Activated T-cell treated with anti-CD3 and anti-CD28 coated beads, Interleukin-2, amount 50 U/mL, for 24 hours (primary cell): Measurements from ENCODE around the gene CLEC18C.
A peak's percentile ranks its signal among the peaks of the same experiment; 100 is the strongest.
"Not testable (repeated sequence)": the region's sequence is repeated elsewhere in the genome, so short reads cannot be mapped to it uniquely, and the experiment has no call there.

Source experiments
- DNase-seq: peaks from one replicate; pipeline ENCODE4 v3.0.0-alpha.2; 2020
- H3K27ac Mint-ChIP-seq: 2 replicates; pipeline ENCODE4 v1.8.0; 2020; ENCODE audit warnings: mild to moderate bottlenecking, mixed read lengths
- H3K27me3 Mint-ChIP-seq: 2 replicates; pipeline ENCODE4 v1.8.0; 2020; ENCODE audit warnings: mixed read lengths
- H3K36me3 Mint-ChIP-seq: 2 replicates; pipeline ENCODE4 v1.8.0; 2020; ENCODE audit warnings: low read depth, mixed read lengths
- H3K4me1 Mint-ChIP-seq: 2 replicates; pipeline ENCODE4 v1.8.0; 2020; ENCODE audit warnings: low read depth, mixed read lengths
- H3K4me3 Mint-ChIP-seq: 2 replicates; pipeline ENCODE4 v1.8.0; 2020; ENCODE audit warnings: mild to moderate bottlenecking, moderate library complexity, mixed read lengths
- H3K9me3 Mint-ChIP-seq: 2 replicates; pipeline ENCODE4 v1.8.0; 2020; ENCODE audit warnings: mixed read lengths

CLEC18C gene

GRCh38 chr16:70187858-70188607 is 14.4 kb downstream of the CLEC18C start:
- DNase-seq, H3K4me1 Mint-ChIP-seq, H3K4me3 Mint-ChIP-seq, H3K27ac Mint-ChIP-seq, H3K27me3 Mint-ChIP-seq, H3K36me3 Mint-ChIP-seq, H3K9me3 Mint-ChIP-seq: not testable (repeated sequence)

GRCh38 chr16:70188608-70188915 is 15.0 kb downstream of the CLEC18C start:
- H3K4me1 Mint-ChIP-seq, H3K9me3 Mint-ChIP-seq, DNase-seq, H3K27me3 Mint-ChIP-seq, H3K36me3 Mint-ChIP-seq, H3K4me3 Mint-ChIP-seq, H3K27ac Mint-ChIP-seq: not testable (repeated sequence)

GRCh38 chr16:70190574-70190973 is 17.0 kb downstream of the CLEC18C start:
- not testable (repeated sequence) for DNase-seq, H3K4me3 Mint-ChIP-seq, H3K4me1 Mint-ChIP-seq, H3K27me3 Mint-ChIP-seq, H3K27ac Mint-ChIP-seq, H3K9me3 Mint-ChIP-seq, H3K36me3 Mint-ChIP-seq

GRCh38 chr16:70196683-70197300 is 23.2 kb downstream of the CLEC18C start:
- H3K4me1 Mint-ChIP-seq, H3K9me3 Mint-ChIP-seq, H3K27ac Mint-ChIP-seq, DNase-seq, H3K4me3 Mint-ChIP-seq, H3K36me3 Mint-ChIP-seq, H3K27me3 Mint-ChIP-seq: not testable (repeated sequence)

GRCh38 chr16:70197611-70198010 is 24.0 kb downstream of the CLEC18C start:
- not testable (repeated sequence) for H3K4me3 Mint-ChIP-seq, H3K4me1 Mint-ChIP-seq, DNase-seq, H3K27ac Mint-ChIP-seq, H3K36me3 Mint-ChIP-seq, H3K9me3 Mint-ChIP-seq, H3K27me3 Mint-ChIP-seq

GRCh38 chr16:70198230-70198629 is 24.6 kb downstream of the CLEC18C start:
- H3K9me3 Mint-ChIP-seq, H3K36me3 Mint-ChIP-seq, H3K27ac Mint-ChIP-seq, DNase-seq, H3K27me3 Mint-ChIP-seq, H3K4me1 Mint-ChIP-seq, H3K4me3 Mint-ChIP-seq: not testable (repeated sequence)

- H3K9me3 Mint-ChIP-seq, DNase-seq: not testable (repeated sequence)
Measured at GRCh38 chr16:70198666-70199065, 25.1 kb downstream of the CLEC18C start.

GRCh38 chr16:70199170-70199569 is 25.6 kb downstream of the CLEC18C start:
- H3K4me3 Mint-ChIP-seq, H3K9me3 Mint-ChIP-seq, H3K4me1 Mint-ChIP-seq, DNase-seq, H3K27me3 Mint-ChIP-seq, H3K27ac Mint-ChIP-seq, H3K36me3 Mint-ChIP-seq: not testable (repeated sequence)

More at GRCh38 chr16:70198666-70199065, 25.1 kb downstream of the CLEC18C start:
- not testable (repeated sequence) for H3K27ac Mint-ChIP-seq, H3K36me3 Mint-ChIP-seq, H3K4me3 Mint-ChIP-seq, H3K27me3 Mint-ChIP-seq, H3K4me1 Mint-ChIP-seq

GRCh38 chr16:70200063-70200462 is 26.5 kb downstream of the CLEC18C start:
- not testable (repeated sequence) for H3K4me3 Mint-ChIP-seq, H3K27me3 Mint-ChIP-seq, H3K27ac Mint-ChIP-seq, H3K36me3 Mint-ChIP-seq, DNase-seq, H3K4me1 Mint-ChIP-seq, H3K9me3 Mint-ChIP-seq

- not testable (repeated sequence) for H3K4me3 Mint-ChIP-seq, H3K4me1 Mint-ChIP-seq, H3K27me3 Mint-ChIP-seq, DNase-seq, H3K9me3 Mint-ChIP-seq, H3K27ac Mint-ChIP-seq
- H3K36me3 Mint-ChIP-seq = peaks cover 25% of the 10 kb centered on the region
Measured at GRCh38 chr16:70203508-70203907, 29.9 kb downstream of the CLEC18C start.

- not testable (repeated sequence) for H3K9me3 Mint-ChIP-seq, H3K4me3 Mint-ChIP-seq, DNase-seq, H3K4me1 Mint-ChIP-seq, H3K27me3 Mint-ChIP-seq, H3K27ac Mint-ChIP-seq
- peaks cover 25% of the 10 kb centered on the region for H3K36me3 Mint-ChIP-seq
Measured at GRCh38 chr16:70204010-70204409, 30.4 kb downstream of the CLEC18C start.

- H3K36me3 Mint-ChIP-seq = peaks cover 29% of the 10 kb centered on the region
Measured at GRCh38 chr16:70204668-70205405, 31.2 kb downstream of the CLEC18C start.

GRCh38 chr16:70206382-70206781 is 32.8 kb downstream of the CLEC18C start:
- H3K4me3 Mint-ChIP-seq, H3K27ac Mint-ChIP-seq, H3K4me1 Mint-ChIP-seq, DNase-seq, H3K27me3 Mint-ChIP-seq, H3K9me3 Mint-ChIP-seq: not testable (repeated sequence)
- peaks cover 41% of the 10 kb centered on the region for H3K36me3 Mint-ChIP-seq

More at GRCh38 chr16:70204668-70205405, 31.2 kb downstream of the CLEC18C start:
- not testable (repeated sequence) for DNase-seq, H3K4me1 Mint-ChIP-seq, H3K4me3 Mint-ChIP-seq, H3K27ac Mint-ChIP-seq, H3K27me3 Mint-ChIP-seq, H3K9me3 Mint-ChIP-seq

GRCh38 chr16:70218586-70218985 is 45.0 kb downstream of the CLEC18C start:
- H3K36me3 Mint-ChIP-seq = peaks cover 66% of the 10 kb centered on the region
- not testable (repeated sequence) for DNase-seq, H3K4me3 Mint-ChIP-seq, H3K4me1 Mint-ChIP-seq, H3K27ac Mint-ChIP-seq, H3K27me3 Mint-ChIP-seq, H3K9me3 Mint-ChIP-seq

GRCh38 chr16:70222574-70222973 is 49.0 kb downstream of the CLEC18C start:
- DNase-seq, H3K27me3 Mint-ChIP-seq, H3K4me3 Mint-ChIP-seq, H3K9me3 Mint-ChIP-seq: not testable (repeated sequence)
- Mint-ChIP-seq H3K27ac (peak overlapping the region; percentile 78), H3K4me1 (peaks cover 10% of the 10 kb centered on the region), H3K36me3 (peaks cover 68% of the 10 kb centered on the region)
